Fibroblast of mammary gland (primary cell): ENCODE results near the gene GLT1D1.
A peak's percentile ranks its signal among the peaks of the same experiment; 100 is the strongest.

Experiments used
- DNase-seq: peaks from one replicate; pipeline ENCODE4 v3.0.0-alpha.2; 2010; ENCODE audit warnings: low read depth
- H3K4me3 ChIP-seq: 2 replicates; pipeline ENCODE4 v1.5.1; 2011; ENCODE audit warnings: low read depth, mild to moderate bottlenecking, low read length, moderate library complexity; ENCODE audit not compliant: control insufficient read depth
- TF ChIP-seq, protein P1 (sequence below): conservative IDR thresholded peaks from 2 replicates; pipeline ENCODE4 v1.5.1; 2011; ENCODE audit warnings: low read depth, low read length, inconsistent platforms; ENCODE audit not compliant: control insufficient read depth, insufficient read depth

GLT1D1 gene

DNA sequence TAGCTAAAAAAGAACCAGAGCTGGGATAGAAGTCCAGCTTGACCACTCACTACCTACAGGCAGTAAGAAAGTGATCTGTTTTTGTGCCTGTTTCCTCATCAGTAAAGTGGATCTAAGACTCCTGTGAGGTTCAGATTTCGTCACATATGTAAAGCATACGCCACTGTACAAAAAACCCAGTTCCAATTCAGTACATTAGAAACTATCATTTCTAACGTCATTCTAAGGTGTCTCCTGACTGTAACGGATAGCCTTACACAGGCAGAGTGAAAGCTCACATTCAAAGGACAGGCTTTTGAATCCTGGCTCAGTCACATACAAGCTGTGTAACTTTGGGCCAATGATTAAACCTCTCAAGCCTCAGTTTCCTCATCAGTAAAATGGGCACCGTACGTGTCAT is 33.0 kb upstream of the GLT1D1 start:
- no peak for DNase-seq
- TF ChIP-seq, protein P1, sequence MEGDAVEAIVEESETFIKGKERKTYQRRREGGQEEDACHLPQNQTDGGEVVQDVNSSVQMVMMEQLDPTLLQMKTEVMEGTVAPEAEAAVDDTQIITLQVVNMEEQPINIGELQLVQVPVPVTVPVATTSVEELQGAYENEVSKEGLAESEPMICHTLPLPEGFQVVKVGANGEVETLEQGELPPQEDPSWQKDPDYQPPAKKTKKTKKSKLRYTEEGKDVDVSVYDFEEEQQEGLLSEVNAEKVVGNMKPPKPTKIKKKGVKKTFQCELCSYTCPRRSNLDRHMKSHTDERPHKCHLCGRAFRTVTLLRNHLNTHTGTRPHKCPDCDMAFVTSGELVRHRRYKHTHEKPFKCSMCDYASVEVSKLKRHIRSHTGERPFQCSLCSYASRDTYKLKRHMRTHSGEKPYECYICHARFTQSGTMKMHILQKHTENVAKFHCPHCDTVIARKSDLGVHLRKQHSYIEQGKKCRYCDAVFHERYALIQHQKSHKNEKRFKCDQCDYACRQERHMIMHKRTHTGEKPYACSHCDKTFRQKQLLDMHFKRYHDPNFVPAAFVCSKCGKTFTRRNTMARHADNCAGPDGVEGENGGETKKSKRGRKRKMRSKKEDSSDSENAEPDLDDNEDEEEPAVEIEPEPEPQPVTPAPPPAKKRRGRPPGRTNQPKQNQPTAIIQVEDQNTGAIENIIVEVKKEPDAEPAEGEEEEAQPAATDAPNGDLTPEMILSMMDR = no peak
- no peak overlapping the region for H3K4me3 ChIP-seq

DNA sequence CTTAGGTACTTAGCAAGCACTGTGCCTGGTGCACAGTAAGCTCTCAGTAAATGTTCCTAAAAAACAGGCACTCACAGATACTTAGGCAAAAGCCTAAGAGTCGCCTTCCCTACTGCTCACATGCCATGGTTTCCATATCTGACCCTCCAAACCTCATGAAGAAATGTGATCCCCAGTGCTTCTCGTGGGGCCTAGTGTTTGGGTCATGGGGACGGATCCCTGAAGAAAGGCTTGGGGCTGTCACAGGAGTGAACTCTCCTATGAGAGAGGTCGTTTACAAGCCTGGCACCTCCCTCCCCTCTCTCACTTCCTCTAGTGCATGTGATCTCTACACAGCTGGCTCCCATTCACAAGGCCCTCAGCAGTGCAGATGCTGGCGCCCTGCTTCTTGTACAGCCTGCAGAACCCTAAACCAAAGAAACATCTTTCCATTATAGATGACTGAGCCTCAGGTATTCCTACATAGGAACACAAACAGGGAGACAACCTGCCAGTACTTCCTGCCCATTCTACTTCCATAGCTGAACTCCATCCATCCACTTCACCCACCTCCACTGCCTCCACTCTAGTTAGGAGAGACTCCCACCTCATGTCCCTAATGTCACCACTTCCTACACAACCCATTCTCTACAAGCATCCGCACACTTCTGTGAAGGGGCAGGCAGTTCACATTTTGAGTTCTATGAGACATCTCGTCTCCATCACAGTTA is 32.4 kb upstream of the GLT1D1 start:
- H3K4me3 ChIP-seq = no peak overlapping the region
- no peak for DNase-seq
- TF ChIP-seq, protein P1 = no peak

DNA sequence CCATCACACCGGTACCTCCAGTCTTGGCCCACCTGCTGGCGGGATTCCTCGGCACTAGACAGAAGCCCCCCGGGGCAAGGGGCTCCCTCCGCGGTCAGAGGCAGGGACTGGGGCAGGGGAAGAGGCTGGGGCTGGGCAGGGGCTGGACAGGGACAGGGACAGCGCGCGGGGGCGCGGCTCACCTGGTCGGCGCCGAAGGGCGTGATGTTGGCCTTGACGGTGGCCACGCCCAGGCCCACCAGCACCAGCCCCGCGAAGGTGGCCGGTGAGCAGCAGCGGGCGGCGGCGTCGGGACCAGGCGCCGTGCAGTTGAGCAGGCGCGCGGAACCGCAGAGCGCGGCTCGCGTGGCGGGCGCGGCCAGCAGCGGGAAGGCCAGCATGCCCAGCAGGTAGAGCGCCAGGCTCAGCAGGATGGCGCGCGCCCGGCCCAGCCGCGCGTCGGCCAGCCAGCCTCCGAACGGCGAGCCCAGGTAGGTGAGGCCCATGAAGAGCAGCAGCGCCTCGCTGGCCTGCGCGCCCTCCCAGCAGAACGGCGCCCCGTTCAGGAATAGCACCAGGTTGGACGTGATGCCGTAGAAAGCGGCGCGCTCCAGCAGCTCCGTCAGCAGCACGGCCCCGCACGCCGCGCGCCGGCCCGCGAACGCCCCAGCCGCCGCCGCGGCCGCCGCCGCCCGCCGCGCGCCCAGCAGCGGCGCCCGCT is 29.9 kb upstream of the GLT1D1 start:
- TF ChIP-seq, protein P1 = no peak
- DNase-seq = no peak
- H3K4me3 ChIP-seq = peak overlapping the region; percentile 74

DNA sequence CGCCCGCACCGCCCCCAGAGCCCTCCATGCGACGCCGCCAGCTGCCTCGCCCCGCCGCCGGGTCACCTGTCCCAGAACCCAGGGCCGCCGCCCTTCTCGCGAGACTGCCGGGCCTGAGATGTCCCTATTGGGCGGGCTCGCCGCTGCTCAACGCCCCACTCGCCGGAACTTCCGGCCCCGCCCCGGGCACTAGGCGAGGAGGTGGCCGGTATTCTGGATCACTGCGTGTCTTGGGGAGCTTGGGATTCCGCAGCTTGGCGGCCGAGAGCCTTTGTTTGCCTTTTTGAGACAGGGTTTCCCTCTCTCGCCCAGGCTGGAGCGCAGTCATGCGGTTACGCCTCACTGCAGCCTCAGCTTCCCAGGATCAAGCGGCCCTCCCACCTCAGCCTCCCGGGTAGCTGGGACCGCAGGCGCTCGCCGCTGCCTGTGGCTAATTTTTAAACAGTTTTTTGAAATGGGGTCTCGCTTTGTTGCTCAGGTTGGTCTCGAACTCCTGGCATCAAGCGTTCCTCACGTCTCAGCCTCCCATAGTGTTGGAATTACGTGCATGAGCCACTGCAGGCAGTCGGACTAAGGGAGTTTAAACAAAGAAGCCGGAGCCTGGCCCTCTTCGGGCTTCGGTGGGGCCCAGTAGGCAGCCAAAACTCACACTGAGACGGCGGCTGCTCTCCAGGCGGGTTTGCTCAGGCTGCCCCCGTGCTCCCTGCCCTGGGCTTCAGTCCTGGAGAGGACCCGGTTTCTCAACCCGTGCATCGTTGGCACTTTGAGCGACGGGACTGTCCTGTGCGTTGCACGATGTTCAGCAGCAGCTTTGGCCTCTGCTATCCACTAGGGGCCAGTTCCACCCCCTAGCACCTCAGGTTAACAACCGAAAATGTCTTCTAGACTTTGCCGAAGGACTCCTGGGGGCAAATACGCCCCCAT is 29.1 kb upstream of the GLT1D1 start, which contains the start of gene SLC15A4:
TSS of gene SLC15A4 (minus strand) at position 43 of the 924 bp plus-strand sequence. CDS start at position 28, 15 bp downstream.
- peak within 1 kb of the TSS; percentile 74 for H3K4me3 ChIP-seq
- DNase-seq = peak; percentile 83
- TF ChIP-seq, protein P1 = peak; percentile 16

DNA sequence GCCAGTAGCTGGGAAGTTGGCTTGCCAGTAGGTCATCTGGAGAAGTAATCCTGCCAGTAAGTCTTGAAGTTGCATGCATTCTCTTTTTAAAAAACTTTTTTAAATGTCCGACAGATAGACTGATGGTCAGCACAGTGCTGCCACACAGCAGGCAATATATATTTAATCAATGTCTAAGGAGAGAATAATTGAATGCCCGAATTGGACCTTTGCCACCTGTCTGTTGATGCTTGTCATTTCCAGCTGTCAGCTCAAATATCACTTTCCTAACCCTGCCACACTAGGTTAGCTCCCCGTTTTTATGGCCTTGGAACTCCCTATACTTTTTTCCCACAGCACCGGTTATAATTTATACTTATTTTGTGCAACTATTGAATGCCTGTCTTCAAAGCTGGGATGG is 27.4 kb upstream of the GLT1D1 start:
- TF ChIP-seq, protein P1 = no peak
- no peak for DNase-seq
- no peak overlapping the region for H3K4me3 ChIP-seq

DNA sequence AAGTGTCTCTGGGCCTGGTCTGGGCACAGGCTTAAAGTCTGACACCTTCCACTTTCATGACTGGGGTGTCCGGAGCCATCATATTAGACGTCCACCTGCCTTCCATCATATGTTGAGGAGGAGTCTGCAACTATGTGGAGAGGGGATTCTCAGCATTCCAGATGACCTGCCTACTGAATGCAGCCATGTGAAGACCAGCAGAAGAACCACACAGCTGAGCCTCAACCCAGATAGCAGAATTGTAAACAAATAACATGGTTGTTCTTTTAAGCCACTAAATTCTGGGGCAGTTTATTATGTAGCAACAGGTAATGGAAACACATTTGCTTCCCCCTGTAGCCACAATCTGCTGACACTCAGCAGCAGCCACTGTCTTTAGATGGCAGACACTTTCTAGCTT is 25.6 kb upstream of the GLT1D1 start:
- no peak overlapping the region for H3K4me3 ChIP-seq
- DNase-seq = no peak
- TF ChIP-seq, protein P1 = no peak
